K562 (cell line): ENCODE data around the gene NDUFS6. TPM values are rescaled to one million over a fixed set of nuclear protein-coding genes. Genes with fewer than 3 reads are reported as not detected.

Experiments
- ATAC-seq: fragments of 200-7000 bp; cut with Tn5 transposase; 3 replicates; pipeline ENCODE4 v1.9.1; 2020; ENCODE audit warnings: moderate library complexity
- BruUV-seq: library from RNA; stranded (reverse); fragments of 400-500 nt; replicated peaks from 2 replicates; lab custom pipeline; 2021; lab: Mats Ljungman, UMichigan
- CTCF ChIA-PET: fragments of 300-600 bp; formaldehyde crosslinking; extraction: SDS; loops from one replicate; lab custom pipeline; 2021; ENCODE audit warnings: low intra/inter-chr PET ratio; lab: Yijun Ruan, JAX
- POLR2A ChIA-PET: fragments of 300-600, 350-650 bp; sonication (Branson Sonifier 250); formaldehyde crosslinking; extraction: SDS; loops from one replicate; lab custom pipeline; 2021; ENCODE audit warnings: antibody characterized with exemption, inconsistent platforms; lab: Yijun Ruan, JAX
- DNase-seq, 4 experiments: peaks; one replicate each; pipeline versions ENCODE4 v3.0.0 to v3.0.0-alpha.2; 2011 to 2018; ENCODE audit warnings: low spot score in 3 of 4, mixed read lengths in 3 of 4; ENCODE audit errors: extremely low read depth in 1 of 4
- FAIRE-seq: peaks from 2 replicates; lab custom pipeline; 2011; peaks lifted over from hg19 to GRCh38; lab: Jason Lieb, UNC
- H2AFZ ChIP-seq: 2 replicates; pipeline ENCODE4 v1.6.0; 2011; ENCODE audit warnings: low read depth, low read length, control low read depth, inconsistent platforms
- H3K27ac ChIP-seq: fragments of 200-600 bp; 3 replicates; pipeline ENCODE4 v1.8.0; 2011; ENCODE audit warnings: low read depth, mild to moderate bottlenecking, control low read depth, inconsistent platforms, low read length, moderate library complexity, mixed read lengths; ENCODE audit errors: extremely low read depth
- H3K27me3 ChIP-seq, 2 experiments: fragments of 300-600 bp in 1 of 2; 2 replicates in 1 of 2; 3 replicates in 1 of 2; pipeline versions ENCODE4 v1.6.0 to v1.8.0; 2011; ENCODE audit warnings: inconsistent platforms in 2 of 2, low read length in 2 of 2, mild to moderate bottlenecking in 1 of 2, mixed read lengths in 1 of 2, moderate library complexity in 1 of 2; ENCODE audit not compliant: control insufficient read depth in 2 of 2, insufficient read depth in 2 of 2
- H3K36me3 ChIP-seq: fragments of 300-600 bp; 3 replicates; pipeline ENCODE4 v1.8.0; 2011; ENCODE audit warnings: mild to moderate bottlenecking, low read length, inconsistent platforms; ENCODE audit not compliant: control insufficient read depth, insufficient read depth
- H3K4me1 ChIP-seq, 2 experiments: fragments of 200-600 bp in 1 of 2; replicated peaks in 1 of 2; 2 replicates in 1 of 2; 3 replicates in 1 of 2; pipeline versions ENCODE4 v1.5.1 to v1.8.0; 2011; ENCODE audit warnings: inconsistent platforms in 2 of 2, low read length in 2 of 2, mild to moderate bottlenecking in 1 of 2, mixed read lengths in 1 of 2, moderate library complexity in 1 of 2; ENCODE audit not compliant: control insufficient read depth in 2 of 2, insufficient read depth in 2 of 2
- H3K4me2 ChIP-seq: 2 replicates; pipeline ENCODE4 v1.6.1; 2011; ENCODE audit warnings: low read length, control low read depth, inconsistent platforms, mixed read lengths; ENCODE audit not compliant: insufficient read depth
- H3K4me3 ChIP-seq: fragments of 200-600 bp; sonication (generic), shearing (Covaris generic); 2 replicates; pipeline ENCODE4 v1.5.1; 2016; ENCODE audit warnings: control low read depth, inconsistent platforms
- H3K79me2 ChIP-seq: fragments of 200-600 bp; 3 replicates; pipeline ENCODE4 v1.8.0; 2011; ENCODE audit warnings: low read length, inconsistent platforms; ENCODE audit not compliant: control insufficient read depth, insufficient read depth
- H3K9ac ChIP-seq, 2 experiments: 2 replicates each; pipeline versions ENCODE4 v1.6.0 to v1.6.1; 2011; ENCODE audit warnings: low read depth in 2 of 2, low read length in 2 of 2, control low read depth in 1 of 2, inconsistent platforms in 1 of 2, mild to moderate bottlenecking in 1 of 2, mixed read lengths in 1 of 2; ENCODE audit not compliant: insufficient read depth in 1 of 2
- H3K9me1 ChIP-seq: one replicate; pipeline ENCODE4 v1.6.0; 2011; ENCODE audit warnings: inconsistent platforms, mild to moderate bottlenecking, low read length, moderate library complexity; ENCODE audit not compliant: control insufficient read depth, insufficient read depth
- H3K9me3 ChIP-seq: replicated peaks from 2 replicates; pipeline ENCODE4 v1.5.1; 2011; ENCODE audit warnings: low read depth, low read length, inconsistent platforms; ENCODE audit not compliant: control insufficient read depth, insufficient read depth
- H4K20me1 ChIP-seq: replicated peaks from 2 replicates; pipeline ENCODE4 v1.6.1; 2011; ENCODE audit warnings: low read length, inconsistent platforms, mixed read lengths; ENCODE audit not compliant: control insufficient read depth, insufficient read depth
- KDM2B ChIP-seq: fragments of 250-450 bp; sonication (Bioruptor Pico); IDR thresholded peaks from 2 replicates; pipeline ENCODE4 v1.8.0; 2021; ENCODE audit warnings: mild to moderate bottlenecking, moderate library complexity
- SMARCE1 ChIP-seq: fragments of 450-650 bp; IDR thresholded peaks from 2 replicates; pipeline ENCODE4 v1.7.1; 2016; ENCODE audit warnings: mild to moderate bottlenecking
- SNRNP70 ChIP-seq: fragments of 200-400 bp; formaldehyde crosslinking; optimal IDR thresholded peaks from 2 replicates; pipeline ENCODE3; 2017; ENCODE audit warnings: low read depth, low read length
- SOX6 ChIP-seq: fragments of 450-650 bp; IDR thresholded peaks from 2 replicates; pipeline ENCODE4 v1.6.1; 2014; ENCODE audit warnings: mild to moderate bottlenecking
- TAF1 ChIP-seq: IDR thresholded peaks from 2 replicates; pipeline ENCODE4 v1.6.1; 2011; ENCODE audit warnings: mild to moderate bottlenecking, low read length, moderate library complexity; ENCODE audit not compliant: insufficient read depth, control insufficient read depth, severe bottlenecking; ENCODE audit errors: extremely low read depth
- ZNF175 ChIP-seq: fragments of 200-800 bp; sonication (Bioruptor generic); IDR thresholded peaks from 2 replicates; pipeline ENCODE4 v1.6.1; 2016; ENCODE audit warnings: low read depth, mild to moderate bottlenecking, missing genetic modification characterization, missing compliant biosample characterization
- ZNF3 ChIP-seq: fragments of 250-450 bp; sonication (Bioruptor Pico); IDR thresholded peaks from 2 replicates; pipeline ENCODE4 v1.5.0; 2021; ENCODE audit warnings: mild to moderate bottlenecking, moderate library complexity
- ZNF347 ChIP-seq: fragments of 450-650 bp; formaldehyde crosslinking; IDR thresholded peaks from 2 replicates; pipeline ENCODE4 v1.4.0; 2020; ENCODE audit warnings: low read depth, mild to moderate bottlenecking, moderate library complexity
- WGBS: fragments of 100-300 bp; shearing (Covaris generic); methylation state at CpG from one replicate; pipeline ENCODE4 v1.1.6; 2016; ENCODE audit warnings: low coverage, mixed read lengths; ENCODE audit not compliant: insufficient coverage; ENCODE audit errors: missing lambda C conversion rate; 5-methylcytosine and 5-hydroxymethylcytosine counted together
- in situ Hi-C: fragments of 300-500 bp; cut with MboI; formaldehyde crosslinking; loops from 4 replicates; pipeline ENCODE4 v1.15.0; 2018; ENCODE audit warnings: inconsistent platforms, mixed read lengths
- intact Hi-C: fragments of 100-400 bp; cut with micrococcal nuclease; formaldehyde crosslinking; loops from 2 replicates; pipeline ENCODE4 v1.14.2; 2022
- polyA plus RNA-seq, 8 experiments: library from polyadenylated mRNA; depleted of rRNA in 4 of 8; stranded (reverse) in 5 of 8; unstranded in 3 of 8; fragments of >200 nt; fragmentation: Nextera tagmentation in 2 of 8; fragmentation: Illumina TruSeq in 1 of 8; extraction: Ambion mirVana in 2 of 8; extraction: Trizol in 1 of 8; gene quantifications; 2 replicates each; pipeline versions ENCODE4 v1.2.1 to v1.2.3, GENCODE V29; 2011 to 2014; ENCODE audit warnings: inconsistent platforms in 1 of 8, missing spikeins in 1 of 8
- total RNA-seq, 7 experiments: library from RNA; depleted of rRNA in 6 of 7; stranded (reverse); fragments of >200 nt in 6 of 7; fragmentation: Illumina TruSeq in 2 of 7; extraction: Trizol in 2 of 7; gene quantifications; 2 replicates each; pipeline versions ENCODE4 v1.2.1 to v1.2.3, GENCODE V29; 2011 to 2021; ENCODE audit warnings: low replicate concordance in 1 of 7
- TF ChIP-seq, protein P1 (sequence below): IDR thresholded peaks from 2 replicates; pipeline ENCODE4 v1.6.1; 2016; ENCODE audit warnings: missing genetic modification characterization, missing compliant biosample characterization
- TF ChIP-seq, protein P2 (sequence below): fragments of 250-450 bp; sonication (Bioruptor Pico); IDR thresholded peaks from 2 replicates; pipeline ENCODE4 v1.4.0; 2020; ENCODE audit warnings: borderline replicate concordance

Gene NDUFS6
- total and polyA plus RNA-seq, 9 of the 15 experiments (the other 6 are each of a cell fraction or from before 2014, with no cell fraction given), result 36.1 to 291 (median 77.0) TPM

DNA sequence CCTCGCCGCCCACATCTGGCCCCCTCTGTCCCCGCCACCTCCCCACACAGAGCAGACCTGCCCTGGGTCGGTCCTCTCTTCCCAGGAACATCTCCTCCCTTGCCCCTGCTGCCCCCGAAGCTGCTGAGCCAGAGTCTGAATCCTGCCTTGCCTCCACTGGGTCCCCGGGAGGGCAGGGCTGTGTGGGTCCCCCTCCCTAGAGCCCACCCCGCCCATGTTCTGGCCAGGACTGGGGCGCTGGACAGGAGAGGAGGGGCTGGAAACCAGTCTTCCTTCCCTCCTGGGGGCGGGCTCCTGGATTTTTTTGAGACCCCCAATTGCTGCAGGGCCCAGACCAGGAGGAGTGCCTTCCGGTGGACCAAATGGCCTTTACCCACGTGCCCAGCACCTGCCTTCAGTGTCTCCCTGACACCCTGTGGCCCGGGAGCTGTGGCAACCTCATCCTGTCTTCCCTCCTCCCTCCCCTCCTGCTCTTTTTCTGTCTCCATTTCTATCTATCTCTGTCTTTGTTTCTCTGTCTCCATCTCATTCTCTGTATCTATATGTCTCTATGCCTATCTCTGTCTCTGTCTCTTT, 13.6 kb upstream of the NDUFS6 start:
- WGBS, result 2% methylated on average over 9 of the region's 12 CpGs
- DNase-seq, result no peak
- POLR2A ChIA-PET, result interaction anchor here (0.6 kb wide), 1 partner anchor 18 kb away, joined by 3 read pairs; no protein-coding TSS in a partner anchor
- TF ChIP-seq SOX6, result no peak
- TF ChIP-seq SNRNP70, result no peak
- no peak for TF ChIP-seq ZNF3 (CRISPR knock-in tag)
- no peak for TF ChIP-seq KDM2B
- TF ChIP-seq SMARCE1, result no peak
- TF ChIP-seq ZNF347 (CRISPR knock-in tag), result no peak
- no peak for TF ChIP-seq TAF1
- no peak for TF ChIP-seq ZNF175 (CRISPR knock-in tag)
- TF ChIP-seq, protein P1, sequence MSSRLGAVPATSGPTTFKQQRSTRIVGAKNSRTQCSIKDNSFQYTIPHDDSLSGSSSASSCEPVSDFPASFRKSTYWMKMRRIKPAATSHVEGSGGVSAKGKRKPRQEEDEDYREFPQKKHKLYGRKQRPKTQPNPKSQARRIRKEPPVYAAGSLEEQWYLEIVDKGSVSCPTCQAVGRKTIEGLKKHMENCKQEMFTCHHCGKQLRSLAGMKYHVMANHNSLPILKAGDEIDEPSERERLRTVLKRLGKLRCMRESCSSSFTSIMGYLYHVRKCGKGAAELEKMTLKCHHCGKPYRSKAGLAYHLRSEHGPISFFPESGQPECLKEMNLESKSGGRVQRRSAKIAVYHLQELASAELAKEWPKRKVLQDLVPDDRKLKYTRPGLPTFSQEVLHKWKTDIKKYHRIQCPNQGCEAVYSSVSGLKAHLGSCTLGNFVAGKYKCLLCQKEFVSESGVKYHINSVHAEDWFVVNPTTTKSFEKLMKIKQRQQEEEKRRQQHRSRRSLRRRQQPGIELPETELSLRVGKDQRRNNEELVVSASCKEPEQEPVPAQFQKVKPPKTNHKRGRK (tag), result no peak
- TF ChIP-seq, protein P2, sequence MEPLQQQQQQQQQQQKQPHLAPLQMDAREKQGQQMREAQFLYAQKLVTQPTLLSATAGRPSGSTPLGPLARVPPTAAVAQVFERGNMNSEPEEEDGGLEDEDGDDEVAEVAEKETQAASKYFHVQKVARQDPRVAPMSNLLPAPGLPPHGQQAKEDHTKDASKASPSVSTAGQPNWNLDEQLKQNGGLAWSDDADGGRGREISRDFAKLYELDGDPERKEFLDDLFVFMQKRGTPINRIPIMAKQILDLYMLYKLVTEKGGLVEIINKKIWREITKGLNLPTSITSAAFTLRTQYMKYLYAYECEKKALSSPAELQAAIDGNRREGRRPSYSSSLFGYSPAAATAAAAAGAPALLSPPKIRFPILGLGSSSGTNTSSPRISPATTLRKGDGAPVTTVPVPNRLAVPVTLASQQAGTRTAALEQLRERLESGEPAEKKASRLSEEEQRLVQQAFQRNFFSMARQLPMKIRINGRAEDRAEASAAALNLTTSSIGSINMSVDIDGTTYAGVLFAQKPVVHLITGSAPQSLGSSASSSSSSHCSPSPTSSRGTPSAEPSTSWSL (CRISPR knock-in tag), result no peak
- Histone ChIP-seq H3K9ac (no peak overlapping the region), H3K9me3 (no peaks in the 10 kb centered on the region), H3K9me1 (no peaks in the 10 kb centered on the region), H3K27ac (no peak overlapping the region), H3K36me3 (no peaks in the 10 kb centered on the region), H3K4me2 (no peak overlapping the region), H3K27me3 (peaks cover 63 to 70% of the 10 kb centered on the region in 2 experiments), H3K4me3 (no peak overlapping the region), H3K79me2 (no peaks in the 10 kb centered on the region), H4K20me1 (peaks cover 3% of the 10 kb centered on the region), H2AFZ (no peak overlapping the region), H3K4me1 (peaks cover 0 to 9% of the 10 kb centered on the region in 2 experiments; a peak in 3 of 5 replicates)
- CTCF ChIA-PET, result no interaction called here
- no peak for ATAC-seq
- intact Hi-C loops (no loop called here), in situ Hi-C loops (no loop called here)
- no peak for FAIRE-seq
- no TSS peak for BruUV-seq
